ENCODE results near the gene ATP5PB.

The ATP5PB gene

GRCh38 chr1:111509997-111510375 lies 60.7 kb downstream of the ATP5PB start:
- no peak for DNase-seq

GRCh38 chr1:111511370-111511769 lies 62.1 kb downstream of the ATP5PB start:
- no peak for DNase-seq

Data from NCI-H1105 (cell line).